SJCRH30 (cell line): ENCODE measurements around the gene PHLPP2. TPM values are rescaled to one million over a fixed set of nuclear protein-coding genes. Genes with fewer than 3 reads are reported as not detected.

Experiments used
- DNase-seq, 2 experiments: peaks; one replicate each; pipeline ENCODE4 v3.0.0-alpha.2; 2015 to 2020
- H3K27ac ChIP-seq: fragments of 250-450 bp; sonication (Bioruptor Pico); 2 replicates; pipeline ENCODE4 v1.5.1; 2020; ENCODE audit warnings: mild to moderate bottlenecking, moderate library complexity
- H3K27me3 ChIP-seq: fragments of 250-450 bp; sonication (Bioruptor Pico); 2 replicates; pipeline ENCODE4 v1.5.1; 2020; ENCODE audit warnings: mild to moderate bottlenecking, moderate library complexity
- H3K36me3 ChIP-seq: fragments of 250-450 bp; sonication (Bioruptor Pico); 2 replicates; pipeline ENCODE4 v1.5.1; 2020; ENCODE audit warnings: mild to moderate bottlenecking, moderate library complexity
- H3K4me1 ChIP-seq: fragments of 250-450 bp; sonication (Bioruptor Pico); 2 replicates; pipeline ENCODE4 v1.5.1; 2020; ENCODE audit warnings: mild to moderate bottlenecking, moderate library complexity
- H3K4me3 ChIP-seq: fragments of 250-450 bp; sonication (Bioruptor Pico); 2 replicates; pipeline ENCODE4 v1.5.1; 2020; ENCODE audit warnings: mild to moderate bottlenecking, moderate library complexity
- H3K9me3 ChIP-seq: fragments of 250-450 bp; sonication (Bioruptor Pico); replicated peaks from 2 replicates; pipeline ENCODE4 v1.5.1; 2020; ENCODE audit warnings: mild to moderate bottlenecking, moderate library complexity
- total RNA-seq: library from RNA; depleted of rRNA; stranded (reverse); fragments of >200 nt; shearing (Covaris generic); gene quantifications from 2 replicates; pipeline ENCODE4 v1.2.3, GENCODE V29; 2014; rRNA removed

Gene PHLPP2, protein sequence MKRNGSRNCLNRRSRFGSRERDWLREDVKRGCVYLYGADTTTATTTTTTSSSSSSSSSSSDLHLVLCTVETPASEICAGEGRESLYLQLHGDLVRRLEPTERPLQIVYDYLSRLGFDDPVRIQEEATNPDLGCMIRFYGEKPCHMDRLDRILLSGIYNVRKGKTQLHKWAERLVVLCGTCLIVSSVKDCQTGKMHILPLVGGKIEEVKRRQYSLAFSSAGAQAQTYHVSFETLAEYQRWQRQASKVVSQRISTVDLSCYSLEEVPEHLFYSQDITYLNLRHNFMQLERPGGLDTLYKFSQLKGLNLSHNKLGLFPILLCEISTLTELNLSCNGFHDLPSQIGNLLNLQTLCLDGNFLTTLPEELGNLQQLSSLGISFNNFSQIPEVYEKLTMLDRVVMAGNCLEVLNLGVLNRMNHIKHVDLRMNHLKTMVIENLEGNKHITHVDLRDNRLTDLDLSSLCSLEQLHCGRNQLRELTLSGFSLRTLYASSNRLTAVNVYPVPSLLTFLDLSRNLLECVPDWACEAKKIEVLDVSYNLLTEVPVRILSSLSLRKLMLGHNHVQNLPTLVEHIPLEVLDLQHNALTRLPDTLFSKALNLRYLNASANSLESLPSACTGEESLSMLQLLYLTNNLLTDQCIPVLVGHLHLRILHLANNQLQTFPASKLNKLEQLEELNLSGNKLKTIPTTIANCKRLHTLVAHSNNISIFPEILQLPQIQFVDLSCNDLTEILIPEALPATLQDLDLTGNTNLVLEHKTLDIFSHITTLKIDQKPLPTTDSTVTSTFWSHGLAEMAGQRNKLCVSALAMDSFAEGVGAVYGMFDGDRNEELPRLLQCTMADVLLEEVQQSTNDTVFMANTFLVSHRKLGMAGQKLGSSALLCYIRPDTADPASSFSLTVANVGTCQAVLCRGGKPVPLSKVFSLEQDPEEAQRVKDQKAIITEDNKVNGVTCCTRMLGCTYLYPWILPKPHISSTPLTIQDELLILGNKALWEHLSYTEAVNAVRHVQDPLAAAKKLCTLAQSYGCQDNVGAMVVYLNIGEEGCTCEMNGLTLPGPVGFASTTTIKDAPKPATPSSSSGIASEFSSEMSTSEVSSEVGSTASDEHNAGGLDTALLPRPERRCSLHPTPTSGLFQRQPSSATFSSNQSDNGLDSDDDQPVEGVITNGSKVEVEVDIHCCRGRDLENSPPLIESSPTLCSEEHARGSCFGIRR (N-terminal part only)
- total RNA-seq = 7.4 and 8.3 TPM in 2 replicates

DNA sequence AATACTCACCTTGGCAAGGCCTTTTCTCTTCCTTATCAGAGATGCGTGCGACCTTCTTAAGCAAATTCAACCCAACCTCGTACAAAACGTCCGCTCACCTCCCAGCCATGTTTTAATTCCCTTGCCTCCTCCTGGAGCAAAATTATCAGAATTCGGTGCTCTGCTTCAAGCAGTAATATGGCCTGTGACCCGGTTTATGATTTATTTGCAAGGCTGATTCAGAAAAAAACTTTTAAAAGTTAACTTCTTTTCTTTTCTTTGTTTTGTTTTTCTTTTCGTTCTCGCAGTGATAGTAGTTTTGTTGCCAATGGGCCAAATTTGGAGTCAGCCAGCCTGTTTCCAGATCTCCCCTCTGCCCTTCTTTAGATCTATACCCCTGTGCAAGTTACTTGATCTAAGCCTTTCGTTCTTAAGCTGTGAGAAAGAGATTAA, at the start of gene PHLPP2:
Gene PHLPP2, minus strand, starts transcription at position 382 of the 432 bp plus-strand sequence. CDS start 9,906 bp downstream, outside the sequence.
- no peaks in the 10 kb centered on the region for H3K27me3 ChIP-seq
- no peaks in the 10 kb centered on the region for H3K4me1 ChIP-seq
- no peak within 1 kb of the TSS; the same call in 1 of the 2 replicates for H3K27ac ChIP-seq
- no peak for DNase-seq
- peak within 1 kb of the TSS; percentile 85 for H3K4me3 ChIP-seq
- H3K9me3 ChIP-seq = no peaks in the 10 kb centered on the region
- H3K36me3 ChIP-seq = no peaks in the 10 kb centered on the region

DNA sequence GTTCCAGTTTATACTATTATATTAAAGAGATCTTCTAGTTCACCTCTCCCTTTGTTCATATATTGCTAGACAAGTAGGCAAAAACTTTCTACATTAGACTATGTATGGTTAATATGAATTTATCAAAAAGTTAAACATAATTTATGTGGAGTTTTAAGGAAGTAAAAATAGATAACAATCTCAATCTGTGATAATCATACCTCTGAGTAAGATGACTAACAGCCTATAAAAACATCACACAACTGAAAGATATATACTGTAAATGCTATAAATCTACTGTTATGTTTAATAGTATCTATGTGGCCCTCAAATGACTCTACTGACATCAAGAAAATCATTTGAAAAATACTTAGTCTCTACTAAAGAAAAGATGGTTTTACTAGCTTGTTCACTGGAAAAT, 47.1 kb upstream of the PHLPP2 start:
- H3K4me1 ChIP-seq = no peaks in the 10 kb centered on the region
- no peaks in the 10 kb centered on the region for H3K9me3 ChIP-seq
- H3K4me3 ChIP-seq = no peak overlapping the region
- H3K27ac ChIP-seq = no peak overlapping the region
- H3K27me3 ChIP-seq = no peaks in the 10 kb centered on the region
- H3K36me3 ChIP-seq = peaks cover 22% of the 10 kb centered on the region
- DNase-seq = no peak

DNA sequence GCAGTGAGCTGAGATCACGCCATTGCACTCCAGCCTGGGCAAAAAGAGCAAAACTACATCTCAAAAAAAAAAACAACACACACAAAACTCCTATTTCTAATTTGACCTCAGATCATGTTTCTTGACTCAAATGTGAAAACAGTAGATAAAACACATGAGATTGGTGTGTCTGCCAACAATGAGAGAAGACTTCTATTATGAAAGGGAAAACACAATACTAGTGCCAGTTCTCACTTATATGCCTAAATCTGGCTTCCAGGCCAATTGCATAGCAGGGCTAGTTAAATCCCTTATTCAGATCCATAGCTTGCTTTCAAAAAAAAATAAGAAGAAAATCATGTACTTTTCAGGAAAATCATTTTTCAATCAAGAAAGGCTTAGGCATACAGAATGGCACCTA, 44.7 kb upstream of the PHLPP2 start:
- Histone ChIP-seq H3K27ac (no peak overlapping the region), H3K4me1 (no peaks in the 10 kb centered on the region), H3K9me3 (no peaks in the 10 kb centered on the region), H3K36me3 (peaks cover 22% of the 10 kb centered on the region), H3K27me3 (no peaks in the 10 kb centered on the region), H3K4me3 (no peak overlapping the region)
- no peak for DNase-seq

DNA sequence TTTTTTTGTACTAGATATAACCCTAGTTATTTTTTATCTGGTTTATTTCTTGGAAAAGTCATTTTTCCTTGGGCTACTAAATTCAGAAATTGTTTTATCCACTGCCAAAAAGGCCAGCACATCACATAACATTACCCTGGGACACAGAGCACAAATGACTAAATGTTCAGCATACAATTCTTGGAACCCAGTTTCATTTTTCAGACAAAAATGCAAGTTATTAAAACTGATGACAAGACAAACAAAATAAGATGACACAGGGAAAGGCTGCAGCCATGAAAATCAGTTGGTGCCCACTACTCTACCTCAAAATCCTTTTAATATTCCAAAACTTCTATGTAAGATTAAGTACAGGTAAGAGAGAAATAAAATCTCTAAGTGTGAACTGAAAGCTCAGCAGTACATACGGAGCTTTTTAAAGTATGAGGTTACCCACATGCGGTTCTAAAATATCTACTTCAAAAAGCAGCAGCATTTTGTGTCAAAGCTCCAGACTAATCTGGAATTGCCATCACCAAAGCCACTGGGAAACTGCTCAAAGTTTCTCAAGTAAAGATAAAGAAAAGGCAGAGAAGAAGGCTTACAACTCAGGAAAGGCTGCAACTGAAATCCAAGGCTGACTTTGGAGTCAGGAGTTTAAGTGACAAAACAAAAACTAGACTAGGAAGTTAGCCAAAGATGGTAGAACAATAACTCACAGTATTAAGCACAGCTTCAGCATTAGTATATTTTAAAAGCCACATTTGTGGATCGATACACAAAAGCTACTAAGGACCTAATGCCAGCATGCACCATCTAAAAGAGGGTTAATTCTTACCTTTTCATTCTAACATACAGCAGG, 42.8 kb upstream of the PHLPP2 start:
- Histone ChIP-seq H3K9me3 (no peaks in the 10 kb centered on the region), H3K4me3 (no peak overlapping the region), H3K27ac (no peak overlapping the region), H3K27me3 (no peaks in the 10 kb centered on the region), H3K36me3 (peaks cover 30% of the 10 kb centered on the region), H3K4me1 (no peaks in the 10 kb centered on the region)
- DNase-seq = no peak

DNA sequence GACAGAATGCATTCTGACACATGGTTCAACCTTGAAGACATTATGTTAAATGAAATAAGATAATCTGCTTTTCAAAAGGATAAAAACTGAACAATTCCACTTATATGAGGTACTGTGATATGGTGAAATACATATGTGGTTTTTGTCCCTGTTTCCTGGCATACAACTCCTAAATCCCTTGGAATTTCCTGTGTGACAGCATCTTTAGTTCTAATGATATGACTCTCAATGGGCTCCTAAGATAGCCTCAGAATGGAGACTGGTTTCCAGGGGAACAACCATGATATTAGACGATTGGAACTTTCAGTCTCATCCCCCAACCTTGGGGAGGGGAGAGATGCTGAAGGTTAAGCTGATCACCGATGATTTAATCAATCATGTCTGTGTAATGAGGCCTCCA, 37.7 kb upstream of the PHLPP2 start:
- Histone ChIP-seq H3K27ac (no peak overlapping the region), H3K4me1 (no peaks in the 10 kb centered on the region), H3K36me3 (peaks cover 20% of the 10 kb centered on the region), H3K9me3 (no peaks in the 10 kb centered on the region), H3K4me3 (no peak overlapping the region), H3K27me3 (no peaks in the 10 kb centered on the region)
- no peak for DNase-seq

DNA sequence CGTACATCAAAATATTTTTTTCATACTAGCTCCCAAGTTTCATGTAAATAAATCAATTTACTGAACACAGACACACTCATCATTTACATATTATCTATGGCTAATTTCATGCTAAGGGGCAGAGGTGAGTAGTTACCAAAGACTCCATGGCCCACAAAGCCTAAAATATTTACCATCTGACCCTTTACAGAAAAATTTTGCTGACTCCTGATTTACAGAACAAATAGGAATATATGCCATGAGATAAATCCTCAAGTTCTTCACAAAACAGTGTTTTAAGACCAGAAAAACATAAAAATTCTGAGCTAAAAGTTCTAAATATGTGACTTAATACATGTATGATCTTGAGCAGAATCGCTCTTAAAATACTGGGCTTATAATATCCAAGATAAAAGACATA, 36.6 kb upstream of the PHLPP2 start:
- DNase-seq = no peak
- Histone ChIP-seq H3K27me3 (no peaks in the 10 kb centered on the region), H3K36me3 (peaks cover 24% of the 10 kb centered on the region), H3K4me1 (no peaks in the 10 kb centered on the region), H3K27ac (no peak overlapping the region), H3K4me3 (no peak overlapping the region), H3K9me3 (no peaks in the 10 kb centered on the region)

DNA sequence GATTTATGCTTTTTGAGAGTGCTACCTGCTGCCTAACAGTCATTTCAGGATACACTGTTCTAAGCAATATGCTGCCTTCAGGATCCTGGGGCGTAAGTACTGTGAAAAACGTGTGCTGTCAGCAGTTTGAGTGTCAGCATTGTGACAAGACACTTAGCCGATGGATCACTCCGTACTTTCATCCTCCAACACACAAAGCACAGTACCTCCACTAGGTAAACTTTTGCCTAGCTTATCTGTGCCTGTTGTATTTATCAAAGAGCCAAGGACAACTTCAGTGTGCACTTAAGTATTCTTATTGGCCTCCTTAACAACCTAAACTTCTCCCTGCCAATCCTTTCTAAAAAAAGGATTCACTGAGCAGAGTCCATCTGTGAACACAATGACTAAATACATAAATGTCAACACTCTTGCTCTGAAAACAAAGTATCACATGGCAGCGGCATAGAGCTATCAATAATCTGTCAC, 33.8 kb upstream of the PHLPP2 start:
- Histone ChIP-seq H3K4me3 (no peak overlapping the region), H3K27ac (no peak overlapping the region), H3K4me1 (no peaks in the 10 kb centered on the region), H3K36me3 (peaks cover 16% of the 10 kb centered on the region; the same call in 1 of the 2 replicates), H3K27me3 (no peaks in the 10 kb centered on the region), H3K9me3 (no peaks in the 10 kb centered on the region)
- no peak for DNase-seq

DNA sequence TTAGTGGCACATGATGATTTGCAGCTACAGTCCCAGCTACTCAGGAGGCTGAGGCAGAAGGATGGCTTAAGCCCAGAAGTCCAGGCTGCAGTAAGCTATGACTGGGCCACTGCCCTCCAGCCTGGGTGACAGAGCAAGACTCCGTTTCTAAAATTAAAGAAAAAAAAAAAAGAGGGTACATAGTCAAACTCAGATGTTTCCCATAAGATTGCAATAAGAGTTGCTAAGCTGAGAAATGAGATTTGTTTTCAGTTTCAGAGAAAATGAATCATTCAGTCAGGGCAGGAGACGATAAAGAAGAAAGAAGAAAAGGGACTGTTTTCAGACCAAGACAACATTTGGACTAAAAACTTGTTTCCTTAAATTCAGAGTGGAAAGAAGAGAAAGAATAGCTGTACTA, 30.2 kb upstream of the PHLPP2 start:
- Histone ChIP-seq H3K27me3 (no peaks in the 10 kb centered on the region), H3K4me1 (no peaks in the 10 kb centered on the region), H3K27ac (no peak overlapping the region), H3K9me3 (no peaks in the 10 kb centered on the region), H3K4me3 (no peak overlapping the region), H3K36me3 (peaks cover 18% of the 10 kb centered on the region; the same call in 1 of the 2 replicates)
- no peak for DNase-seq

DNA sequence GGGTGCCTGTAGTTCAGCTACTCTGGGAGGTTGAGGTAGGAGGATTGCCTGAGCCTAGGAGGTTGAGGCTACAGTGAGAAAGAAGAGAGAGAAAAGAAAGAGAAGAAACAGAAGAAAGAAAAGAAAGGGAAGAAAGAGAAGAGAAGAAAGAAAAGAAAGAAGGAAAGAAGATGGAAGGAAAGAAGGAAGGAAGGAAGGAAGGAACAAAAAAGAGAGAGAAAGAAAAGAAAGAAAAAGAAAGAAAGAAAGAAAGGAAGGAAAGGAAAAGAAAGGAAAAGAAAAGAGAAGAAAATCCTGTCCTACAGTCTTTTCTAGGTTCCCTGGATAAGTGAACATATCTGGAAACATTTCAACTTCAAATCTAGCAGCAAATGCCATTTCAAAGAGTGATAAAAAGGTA, 29.6 kb upstream of the PHLPP2 start:
- Histone ChIP-seq H3K4me1 (no peaks in the 10 kb centered on the region), H3K4me3 (no peak overlapping the region), H3K27me3 (no peaks in the 10 kb centered on the region), H3K9me3 (no peaks in the 10 kb centered on the region), H3K36me3 (peaks cover 18% of the 10 kb centered on the region; the same call in 1 of the 2 replicates), H3K27ac (no peak overlapping the region)
- DNase-seq = no peak

DNA sequence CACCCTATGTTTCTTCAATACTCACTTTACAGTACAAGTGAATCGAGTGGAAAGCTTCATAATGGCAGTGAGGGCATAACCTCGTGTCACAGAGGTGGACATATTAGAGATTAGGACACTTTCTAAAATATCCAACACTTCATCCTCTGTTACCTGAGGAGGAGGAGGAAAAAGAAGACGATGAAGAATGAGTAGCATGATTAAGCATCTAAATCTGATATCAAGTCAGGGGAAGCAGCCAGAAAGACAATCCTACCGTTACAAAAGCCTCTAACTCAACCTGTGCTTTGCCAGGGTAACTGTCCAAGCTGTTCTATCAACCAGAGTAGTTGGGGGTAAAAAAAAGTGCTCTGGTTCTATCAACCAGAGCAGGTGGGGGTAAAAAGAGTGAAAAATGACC, 23.7 kb upstream of the PHLPP2 start:
- Histone ChIP-seq H3K9me3 (no peaks in the 10 kb centered on the region), H3K36me3 (peaks cover 28% of the 10 kb centered on the region), H3K27ac (no peak overlapping the region), H3K4me3 (no peak overlapping the region), H3K27me3 (no peaks in the 10 kb centered on the region), H3K4me1 (no peaks in the 10 kb centered on the region)
- DNase-seq = no peak

DNA sequence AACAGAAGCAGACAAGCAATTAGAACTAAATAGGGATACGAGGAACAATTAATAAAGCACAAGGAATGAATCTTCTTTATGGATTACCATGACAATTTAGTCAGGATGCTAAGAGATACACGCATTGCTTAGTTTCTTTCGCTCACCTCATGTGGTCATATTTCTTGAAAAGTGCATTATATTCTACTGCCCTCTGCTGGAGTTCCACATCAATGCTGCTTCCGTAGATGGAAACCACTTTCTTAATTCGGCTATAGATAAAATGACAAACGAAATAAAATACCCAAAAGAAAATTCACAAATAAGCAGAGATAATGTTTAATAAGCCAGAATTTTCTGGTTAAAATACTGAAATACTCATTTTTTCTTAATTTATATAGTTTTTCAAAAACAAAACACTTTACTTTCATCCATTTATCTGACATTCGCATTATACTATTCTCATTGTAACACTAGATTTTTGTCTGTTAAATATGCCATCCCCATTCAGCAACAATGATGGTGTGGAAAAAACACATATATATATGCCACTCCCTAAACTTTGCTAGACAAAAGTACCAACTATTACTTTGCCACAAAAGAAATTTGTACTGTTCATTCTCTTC, 22.0 kb upstream of the PHLPP2 start:
- Histone ChIP-seq H3K4me1 (no peaks in the 10 kb centered on the region), H3K27me3 (no peaks in the 10 kb centered on the region), H3K27ac (no peak overlapping the region), H3K4me3 (no peak overlapping the region), H3K36me3 (peaks cover 26% of the 10 kb centered on the region), H3K9me3 (no peaks in the 10 kb centered on the region)
- DNase-seq = peak in 1 of 2 experiments; percentile 50

DNA sequence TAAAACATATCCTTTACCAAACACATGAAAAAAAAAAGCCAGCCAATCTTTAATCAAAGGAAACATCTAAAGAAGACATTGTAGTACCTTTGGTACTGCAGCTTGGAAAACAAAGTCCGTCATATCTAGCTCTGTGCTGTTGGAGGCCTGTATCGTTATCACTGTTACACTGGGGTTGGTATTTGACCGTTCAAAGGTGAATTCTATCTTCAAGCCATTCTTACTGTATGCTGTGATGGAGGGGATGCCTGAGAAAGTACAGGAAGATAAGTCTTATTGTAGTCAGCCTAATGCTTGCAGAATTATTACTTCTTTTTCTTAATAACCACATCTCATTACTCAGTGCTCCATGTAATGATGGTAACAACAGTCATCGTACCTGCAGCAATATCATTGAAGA, 14.4 kb upstream of the PHLPP2 start:
- peaks cover 8% of the 10 kb centered on the region for H3K36me3 ChIP-seq
- no peaks in the 10 kb centered on the region for H3K27me3 ChIP-seq
- no peak overlapping the region for H3K4me3 ChIP-seq
- DNase-seq = no peak
- H3K9me3 ChIP-seq = no peaks in the 10 kb centered on the region
- no peak overlapping the region for H3K27ac ChIP-seq
- H3K4me1 ChIP-seq = no peaks in the 10 kb centered on the region

DNA sequence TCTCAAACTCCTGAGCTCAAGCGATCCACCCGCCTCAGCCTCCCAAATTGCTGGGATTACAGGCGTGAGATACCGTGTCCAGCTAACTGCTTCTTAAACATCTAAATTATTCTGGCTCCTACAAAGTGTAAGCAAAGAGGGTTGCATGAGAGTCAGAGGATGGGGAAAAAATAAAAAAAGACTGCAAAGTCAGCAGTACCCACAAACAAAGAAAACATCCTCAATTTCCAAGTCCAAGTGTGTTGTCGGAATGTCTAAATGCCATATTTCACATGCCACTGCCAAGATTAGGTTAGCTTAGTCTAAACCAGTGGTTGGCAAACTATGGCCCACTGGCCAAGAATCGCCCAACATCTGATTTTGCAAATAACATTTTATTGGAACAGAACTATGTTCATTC, 13.0 kb upstream of the PHLPP2 start:
- no peaks in the 10 kb centered on the region for H3K27me3 ChIP-seq
- H3K9me3 ChIP-seq = no peaks in the 10 kb centered on the region
- no peak overlapping the region for H3K27ac ChIP-seq
- DNase-seq = no peak
- H3K36me3 ChIP-seq = peaks cover 11% of the 10 kb centered on the region
- no peaks in the 10 kb centered on the region for H3K4me1 ChIP-seq
- H3K4me3 ChIP-seq = no peak overlapping the region
